ENCODE measurements around the gene PPM1H. TPM values are rescaled to one million over a fixed set of nuclear protein-coding genes. Genes with fewer than 3 reads are reported as not detected.

The PPM1H gene
- total RNA-seq, 1 donor from 2014 or later, result 6.3 TPM

DNA sequence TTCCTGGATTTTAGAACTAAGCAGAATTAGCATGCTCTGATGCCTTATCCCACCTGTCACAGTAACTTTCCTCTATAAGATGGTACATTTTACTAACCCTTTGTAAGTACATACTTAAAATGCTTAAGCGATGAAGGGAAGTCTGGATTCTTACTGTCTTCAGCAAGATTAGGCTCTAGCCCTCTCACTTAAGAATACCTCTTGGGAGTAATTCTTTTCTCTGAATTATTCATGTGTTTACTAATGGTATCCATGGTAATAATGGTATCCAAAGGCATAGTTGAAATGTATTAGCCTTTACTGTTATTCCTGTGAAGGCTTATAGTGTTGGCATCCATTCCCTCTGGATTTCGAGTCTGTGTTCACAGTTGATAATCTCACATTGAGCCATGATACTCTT is 291.5 kb downstream of the PPM1H start:
- Mint-ChIP-seq H3K27ac (ENCODE audit: unreplicated experiment) (no peak overlapping the region), H3K4me1 (ENCODE audit: low read depth, unreplicated experiment) (no peaks in the 10 kb centered on the region), H3K27me3 (ENCODE audit: unreplicated experiment) (no peaks in the 10 kb centered on the region), H3K36me3 (ENCODE audit: unreplicated experiment) (no peaks in the 10 kb centered on the region), H3K4me3 (ENCODE audit: unreplicated experiment) (no peak overlapping the region), H3K9me3 (ENCODE audit: unreplicated experiment) (peaks cover 1% of the 10 kb centered on the region)
- TF ChIP-seq, protein P1, sequence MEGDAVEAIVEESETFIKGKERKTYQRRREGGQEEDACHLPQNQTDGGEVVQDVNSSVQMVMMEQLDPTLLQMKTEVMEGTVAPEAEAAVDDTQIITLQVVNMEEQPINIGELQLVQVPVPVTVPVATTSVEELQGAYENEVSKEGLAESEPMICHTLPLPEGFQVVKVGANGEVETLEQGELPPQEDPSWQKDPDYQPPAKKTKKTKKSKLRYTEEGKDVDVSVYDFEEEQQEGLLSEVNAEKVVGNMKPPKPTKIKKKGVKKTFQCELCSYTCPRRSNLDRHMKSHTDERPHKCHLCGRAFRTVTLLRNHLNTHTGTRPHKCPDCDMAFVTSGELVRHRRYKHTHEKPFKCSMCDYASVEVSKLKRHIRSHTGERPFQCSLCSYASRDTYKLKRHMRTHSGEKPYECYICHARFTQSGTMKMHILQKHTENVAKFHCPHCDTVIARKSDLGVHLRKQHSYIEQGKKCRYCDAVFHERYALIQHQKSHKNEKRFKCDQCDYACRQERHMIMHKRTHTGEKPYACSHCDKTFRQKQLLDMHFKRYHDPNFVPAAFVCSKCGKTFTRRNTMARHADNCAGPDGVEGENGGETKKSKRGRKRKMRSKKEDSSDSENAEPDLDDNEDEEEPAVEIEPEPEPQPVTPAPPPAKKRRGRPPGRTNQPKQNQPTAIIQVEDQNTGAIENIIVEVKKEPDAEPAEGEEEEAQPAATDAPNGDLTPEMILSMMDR (IDR thresholded peaks at IDR 0.05; ENCODE audit: partially characterized antibody, unreplicated experiment), result no peak
- no peak for DNase-seq

DNA sequence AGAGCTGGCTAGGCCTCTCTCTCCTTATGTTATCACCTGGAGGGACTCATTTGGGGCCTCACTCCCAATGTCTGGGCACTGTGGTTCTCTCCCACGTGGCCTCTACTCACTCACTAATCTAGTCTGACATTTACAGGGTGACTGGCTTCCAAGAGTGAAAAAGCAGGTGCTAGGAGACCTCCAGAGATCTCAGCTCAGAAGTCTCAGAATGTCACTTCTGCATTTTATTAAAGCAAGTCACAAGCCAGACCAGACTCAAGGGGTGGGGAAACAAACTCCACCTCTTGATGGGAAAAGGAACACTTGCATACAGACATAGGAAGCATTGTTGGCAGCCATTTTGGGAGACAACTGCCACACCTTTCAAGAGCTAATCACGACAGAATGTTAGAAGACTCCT is 292.5 kb downstream of the PPM1H start:
- H3K4me3 Mint-ChIP-seq (ENCODE audit: unreplicated experiment), result no peak overlapping the region
- TF ChIP-seq, protein P1 (IDR thresholded peaks at IDR 0.05; ENCODE audit: partially characterized antibody, unreplicated experiment), result no peak
- DNase-seq, result no peak
- H3K36me3 Mint-ChIP-seq (ENCODE audit: unreplicated experiment), result no peaks in the 10 kb centered on the region
- no peak overlapping the region for H3K27ac Mint-ChIP-seq (ENCODE audit: unreplicated experiment)
- no peaks in the 10 kb centered on the region for H3K27me3 Mint-ChIP-seq (ENCODE audit: unreplicated experiment)
- H3K9me3 Mint-ChIP-seq (ENCODE audit: unreplicated experiment), result peaks cover 1% of the 10 kb centered on the region
- H3K4me1 Mint-ChIP-seq (ENCODE audit: low read depth, unreplicated experiment), result no peaks in the 10 kb centered on the region

DNA sequence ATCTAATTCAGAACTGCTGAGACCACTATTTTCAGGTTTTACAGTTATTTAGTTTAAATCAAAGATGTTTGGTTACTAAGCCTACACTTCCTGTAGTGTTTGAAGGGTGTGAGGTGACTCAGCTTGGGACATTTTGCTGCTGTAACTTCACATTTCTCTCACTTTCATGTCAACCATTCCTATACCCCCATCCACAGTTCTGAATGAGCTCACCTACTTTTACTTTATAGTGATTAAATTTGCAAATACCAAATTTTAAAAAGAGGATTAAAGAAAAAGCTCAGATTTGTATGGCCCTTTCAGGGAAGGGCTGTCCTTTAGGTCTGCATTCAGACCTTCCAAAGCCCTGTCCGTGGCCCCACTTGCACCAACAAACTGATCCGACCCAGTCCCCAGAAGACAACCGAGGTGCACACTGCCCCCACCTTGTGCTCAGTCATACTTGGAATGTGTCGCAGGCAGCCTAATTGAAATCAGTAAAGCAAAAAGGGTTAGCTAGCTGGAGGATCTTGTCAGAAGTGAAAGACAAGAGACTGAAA is 294.0 kb downstream of the PPM1H start:
- H3K36me3 Mint-ChIP-seq (ENCODE audit: unreplicated experiment), result no peaks in the 10 kb centered on the region

GRCh38 chr12:62637679-62638078 is 297.3 kb downstream of the PPM1H start:
- H3K9me3 Mint-ChIP-seq (ENCODE audit: unreplicated experiment), result peaks cover 1% of the 10 kb centered on the region
- no peaks in the 10 kb centered on the region for H3K4me1 Mint-ChIP-seq (ENCODE audit: low read depth, unreplicated experiment)
- DNase-seq, result no peak
- H3K27me3 Mint-ChIP-seq (ENCODE audit: unreplicated experiment), result peaks cover 4% of the 10 kb centered on the region
- no peak overlapping the region for H3K27ac Mint-ChIP-seq (ENCODE audit: unreplicated experiment)
- H3K4me3 Mint-ChIP-seq (ENCODE audit: unreplicated experiment), result no peak overlapping the region
- no peaks in the 10 kb centered on the region for H3K36me3 Mint-ChIP-seq (ENCODE audit: unreplicated experiment)
- TF ChIP-seq, protein P1 (IDR thresholded peaks at IDR 0.05; ENCODE audit: partially characterized antibody, unreplicated experiment), result no peak

More for the DNA sequence above, 294.0 kb downstream of the PPM1H start:
- H3K27ac Mint-ChIP-seq (ENCODE audit: unreplicated experiment), result no peak overlapping the region
- no peak overlapping the region for H3K4me3 Mint-ChIP-seq (ENCODE audit: unreplicated experiment)
- H3K9me3 Mint-ChIP-seq (ENCODE audit: unreplicated experiment), result peaks cover 1% of the 10 kb centered on the region
- H3K4me1 Mint-ChIP-seq (ENCODE audit: low read depth, unreplicated experiment), result no peaks in the 10 kb centered on the region
- no peak for DNase-seq
- peaks cover 2% of the 10 kb centered on the region for H3K27me3 Mint-ChIP-seq (ENCODE audit: unreplicated experiment)
- TF ChIP-seq, protein P1 (IDR thresholded peaks at IDR 0.05; ENCODE audit: partially characterized antibody, unreplicated experiment), result no peak

DNA sequence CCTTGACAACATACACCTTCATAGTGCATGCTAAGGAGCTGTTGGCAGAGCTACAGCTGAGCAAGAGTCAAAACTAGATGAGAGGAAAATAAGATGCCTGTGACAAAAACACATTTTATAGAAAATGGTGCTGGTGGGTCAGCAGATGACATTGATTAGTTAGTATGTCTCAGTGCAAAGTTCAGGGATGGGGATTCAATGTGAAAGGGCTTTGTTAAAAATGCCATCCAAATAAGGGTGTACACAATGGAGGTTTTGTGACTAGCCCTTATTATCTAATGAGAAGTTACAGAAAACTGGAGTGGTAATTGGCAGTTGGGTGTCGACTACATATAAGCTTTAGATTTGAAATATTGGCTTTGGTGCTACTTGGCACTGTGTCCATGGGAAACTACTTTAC is 299.3 kb downstream of the PPM1H start:
- peaks cover 2% of the 10 kb centered on the region for H3K9me3 Mint-ChIP-seq (ENCODE audit: unreplicated experiment)
- no peak overlapping the region for H3K4me3 Mint-ChIP-seq (ENCODE audit: unreplicated experiment)
- H3K36me3 Mint-ChIP-seq (ENCODE audit: unreplicated experiment), result no peaks in the 10 kb centered on the region
- H3K4me1 Mint-ChIP-seq (ENCODE audit: low read depth, unreplicated experiment), result peaks cover 5% of the 10 kb centered on the region
- DNase-seq, result no peak
- H3K27me3 Mint-ChIP-seq (ENCODE audit: unreplicated experiment), result peaks cover 4% of the 10 kb centered on the region
- H3K27ac Mint-ChIP-seq (ENCODE audit: unreplicated experiment), result no peak overlapping the region
- TF ChIP-seq, protein P1 (IDR thresholded peaks at IDR 0.05; ENCODE audit: partially characterized antibody, unreplicated experiment), result no peak
